ENCODE data around the gene MED1.

GRCh38 chr17:39391448-39391847, 59.6 kb downstream of the MED1 start:
- TF ChIP-seq CTCF (conservative IDR thresholded peaks at IDR 0.05) (no peak), EZH2 (IDR thresholded peaks at IDR 0.05; ENCODE audit: low read depth) (no peak)
